ENCODE results near the gene ATXN2.
"Not testable (repeated sequence)": the region's sequence is repeated elsewhere in the genome, so short reads cannot be mapped to it uniquely, and the experiment has no call there.

The ATXN2 gene

DNA sequence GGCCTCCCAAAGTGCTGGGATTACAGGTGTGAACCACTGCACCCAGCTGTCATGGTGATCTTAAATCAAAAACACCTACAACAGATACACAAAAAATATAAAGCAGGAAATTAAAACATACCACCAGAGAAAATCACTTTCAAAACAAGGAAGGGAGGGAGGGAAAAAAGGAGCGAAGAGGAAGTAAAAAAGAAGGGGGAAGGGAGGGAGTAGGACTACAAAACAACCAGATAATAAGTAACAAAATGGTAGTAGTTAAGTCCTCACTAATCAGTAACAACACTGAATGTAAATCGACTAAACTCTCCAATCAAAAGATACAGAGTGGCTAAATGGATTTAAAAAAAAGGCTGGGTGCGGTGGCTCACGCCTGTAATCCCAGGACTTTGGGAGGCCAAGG, 104.4 kb downstream of the ATXN2 start:
- DNase-seq: no peak

DNA sequence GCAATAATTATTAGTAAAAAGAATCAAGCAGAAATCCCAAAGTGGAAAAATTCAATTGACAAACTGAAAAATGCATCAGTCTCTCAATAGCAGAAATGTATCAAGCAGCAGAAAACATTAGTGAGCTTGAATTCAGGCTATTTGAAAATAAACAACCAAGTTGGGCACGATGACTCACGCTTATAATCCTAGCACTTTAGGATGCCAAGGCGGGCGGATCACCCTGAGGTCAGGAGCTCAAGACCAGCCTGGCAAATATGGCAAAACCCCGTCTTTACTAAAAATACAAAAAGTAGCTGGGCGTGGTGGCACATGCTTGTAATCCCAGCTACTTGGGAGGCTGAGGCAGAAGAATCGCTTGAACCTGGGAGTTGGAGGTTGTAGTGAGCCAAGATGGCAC, 106.1 kb downstream of the ATXN2 start:
- DNase-seq: peak; percentile 14

DNA sequence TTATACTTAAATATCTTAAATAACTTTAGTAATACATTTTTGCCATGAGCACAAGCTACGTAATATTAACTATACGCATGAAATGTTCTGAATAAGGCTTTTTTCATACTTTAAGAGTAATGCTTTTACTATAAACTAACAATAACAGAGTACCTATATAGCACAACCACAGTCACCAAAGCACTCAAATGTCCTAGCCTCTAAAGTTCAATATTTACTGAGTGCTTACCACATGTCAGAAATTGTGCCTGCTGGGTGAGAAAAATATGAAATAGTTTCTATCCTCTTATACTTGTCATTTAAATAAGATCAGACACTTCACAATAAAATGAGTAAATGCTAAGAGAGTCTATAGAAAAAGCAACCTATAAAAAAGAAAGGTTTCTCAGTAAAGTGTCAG, 110.3 kb downstream of the ATXN2 start:
- DNase-seq: no peak

DNA sequence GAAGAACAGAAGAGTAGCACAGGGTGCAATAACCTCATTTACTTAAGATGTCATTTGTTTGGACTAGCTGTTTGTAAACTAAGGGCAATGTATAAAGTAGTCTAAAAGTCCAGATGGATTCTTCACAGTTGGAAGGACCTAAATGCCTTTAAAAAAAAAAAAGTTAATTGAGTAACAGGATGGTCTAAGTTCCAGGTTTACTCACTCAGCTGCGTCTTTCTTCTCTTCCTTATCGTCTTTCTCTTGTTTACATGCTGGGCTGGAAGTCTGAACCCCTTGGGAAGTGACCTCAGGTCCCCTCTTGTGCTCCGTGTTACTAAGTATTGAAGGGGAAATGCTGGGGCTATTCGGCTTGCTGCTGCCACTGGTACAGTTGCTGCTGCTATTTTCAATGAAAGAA, 110.8 kb downstream of the ATXN2 start:
- no peak for DNase-seq

DNA sequence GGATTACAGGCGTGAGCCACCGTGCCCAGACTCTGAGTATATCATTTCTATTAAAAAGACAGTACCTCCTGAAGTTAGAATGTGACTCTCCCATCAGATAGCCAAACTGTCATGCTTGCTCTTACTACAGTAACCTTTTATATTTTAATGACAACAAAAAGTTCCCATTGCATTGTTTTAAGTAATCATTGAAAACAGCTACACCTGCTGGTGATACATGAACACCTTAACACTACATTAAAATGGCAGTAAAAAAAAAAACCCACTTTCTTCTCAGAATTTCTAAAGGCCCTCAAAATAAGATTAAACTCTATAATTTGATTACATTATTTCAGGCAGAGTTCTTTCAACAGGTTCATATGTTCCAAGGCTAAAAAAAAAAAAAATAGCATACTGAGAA, 116.7 kb downstream of the ATXN2 start:
- no peak for DNase-seq

DNA sequence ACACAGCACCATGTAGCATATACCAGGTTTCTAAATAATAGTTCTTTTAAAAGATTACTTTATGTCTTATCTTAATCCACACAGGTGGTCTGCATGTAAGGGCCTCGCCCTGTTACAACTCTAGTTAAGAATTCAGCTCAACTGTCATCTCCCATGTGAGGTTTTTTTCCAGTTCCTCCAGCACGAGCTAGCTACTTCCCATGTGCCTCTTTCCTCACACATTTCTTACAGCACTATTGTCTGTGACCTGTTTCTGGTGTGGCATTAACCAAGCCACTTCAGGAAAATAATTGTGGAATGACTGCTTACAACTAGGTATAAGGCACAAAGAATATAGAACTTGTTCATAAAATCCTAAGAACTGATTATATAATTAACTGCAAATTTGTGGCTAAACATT, 127.9 kb downstream of the ATXN2 start:
- DNase-seq: no peak

DNA sequence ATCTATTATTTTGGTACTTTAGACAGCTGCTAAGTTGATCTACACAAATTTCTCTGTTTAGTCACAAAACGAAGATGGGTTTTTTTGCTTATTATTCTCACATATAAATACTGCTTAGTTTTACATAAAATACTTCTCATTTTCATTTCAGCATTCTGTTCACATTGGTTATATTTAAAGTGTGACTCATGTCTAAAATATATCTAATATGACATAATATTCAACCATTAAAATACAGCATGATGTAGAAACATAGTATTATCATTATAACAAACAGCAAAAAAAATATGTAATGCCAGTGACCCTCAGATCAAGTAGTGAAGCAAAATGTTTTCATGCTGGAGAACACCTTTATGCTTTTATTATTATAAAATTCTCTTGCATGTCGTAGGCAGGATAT, 129.7 kb downstream of the ATXN2 start:
- DNase-seq: no peak

DNA sequence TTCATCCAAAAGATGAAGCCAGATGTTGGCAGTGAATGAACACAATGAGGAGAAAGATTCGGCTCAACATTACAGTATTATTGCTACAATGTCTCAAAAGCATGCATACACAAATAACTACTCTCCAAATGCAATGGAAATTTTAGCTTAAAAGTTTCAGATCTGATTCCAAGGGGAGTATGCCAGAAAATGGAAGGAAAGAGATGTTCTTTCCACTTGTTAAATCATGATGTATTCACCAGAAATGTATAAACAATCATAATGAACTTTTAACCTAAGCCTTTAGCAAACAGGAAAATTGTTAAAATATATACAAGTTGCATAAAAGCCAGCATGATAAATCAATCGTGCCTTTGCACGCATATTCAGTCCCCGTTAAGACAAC, 131.3 kb downstream of the ATXN2 start:
- DNase-seq: no peak

DNA sequence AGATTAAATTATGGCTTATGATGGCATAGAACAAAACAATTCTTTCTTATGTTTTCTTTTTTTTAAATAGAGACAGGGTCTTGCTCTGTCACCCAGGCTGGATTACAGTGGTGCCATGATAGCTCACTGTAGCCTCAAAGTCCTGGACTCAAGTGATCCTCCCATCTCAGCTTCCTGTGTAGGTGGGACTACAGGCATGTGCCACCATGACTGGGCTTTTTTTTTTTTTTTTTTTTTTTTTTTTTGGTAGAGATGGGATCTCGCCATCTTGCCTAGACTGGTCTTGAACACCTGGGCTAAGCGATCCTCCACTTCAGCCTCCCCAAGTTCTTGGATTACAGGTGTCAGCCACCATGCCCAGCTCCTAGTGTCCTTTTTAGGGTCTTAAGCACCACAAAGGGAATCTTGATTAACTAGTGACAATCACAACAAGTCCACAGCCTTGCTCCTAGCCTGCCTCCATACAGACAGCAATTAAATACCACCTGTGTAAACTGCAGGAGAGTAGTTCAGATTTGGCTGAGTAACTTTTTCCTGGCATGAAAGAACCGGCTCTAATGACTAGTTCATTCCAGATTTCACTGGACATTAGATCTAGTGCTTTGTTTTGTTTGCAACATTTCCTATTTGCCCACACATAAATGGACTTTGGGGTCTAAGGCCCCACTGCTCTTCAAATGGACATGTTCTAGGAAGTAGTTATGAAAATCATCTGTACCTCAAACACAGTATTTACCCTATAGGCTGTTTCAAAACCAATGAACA, 131.8 kb downstream of the ATXN2 start:
- no peak for DNase-seq

DNA sequence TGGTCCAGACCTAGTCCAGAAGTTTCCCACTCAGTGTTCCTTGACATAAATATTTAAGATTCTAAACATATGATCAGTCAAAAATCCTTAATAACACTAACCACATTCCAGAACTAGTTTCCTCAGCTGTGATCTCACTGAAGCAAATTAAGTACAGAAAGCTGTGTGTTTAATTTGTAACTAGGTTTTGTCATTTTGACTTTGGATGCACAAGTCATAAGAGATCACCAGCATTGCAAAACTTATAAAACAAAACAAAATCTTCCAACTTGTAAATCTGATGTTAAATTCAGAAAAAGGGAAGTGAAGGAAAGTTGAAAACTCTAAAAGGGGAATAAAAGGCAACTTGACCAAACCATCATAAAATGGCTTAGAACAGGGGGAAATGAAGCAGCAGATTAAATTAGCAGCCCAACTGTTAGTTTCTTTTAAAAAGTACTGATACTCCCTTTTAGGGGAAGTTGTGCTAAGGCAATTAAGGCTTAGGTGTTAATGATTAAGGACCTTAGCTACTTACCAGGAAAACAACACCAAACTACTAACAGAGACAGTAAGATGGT, 136.8 kb downstream of the ATXN2 start:
- no peak for DNase-seq

DNA sequence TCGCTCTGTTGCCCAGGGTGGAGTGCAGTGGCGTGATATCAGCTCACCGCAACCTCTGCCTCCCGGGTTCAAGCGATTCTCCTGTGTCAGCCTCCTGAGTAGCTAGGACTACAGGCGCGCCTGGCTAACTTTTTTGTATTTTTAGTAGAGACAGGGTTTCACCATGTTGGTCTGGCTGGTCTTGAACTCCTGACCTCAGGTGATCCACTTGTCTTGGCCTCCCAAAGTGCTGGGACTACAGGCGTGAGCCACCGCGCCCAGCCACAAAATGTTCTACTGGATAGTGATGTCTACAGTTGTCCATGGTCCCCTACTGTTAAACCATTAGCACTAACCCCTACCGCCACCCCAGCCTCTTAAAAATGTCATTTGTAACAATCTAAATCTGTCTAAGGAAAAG, 139.0 kb downstream of the ATXN2 start:
- DNase-seq: not testable (repeated sequence)

DNA sequence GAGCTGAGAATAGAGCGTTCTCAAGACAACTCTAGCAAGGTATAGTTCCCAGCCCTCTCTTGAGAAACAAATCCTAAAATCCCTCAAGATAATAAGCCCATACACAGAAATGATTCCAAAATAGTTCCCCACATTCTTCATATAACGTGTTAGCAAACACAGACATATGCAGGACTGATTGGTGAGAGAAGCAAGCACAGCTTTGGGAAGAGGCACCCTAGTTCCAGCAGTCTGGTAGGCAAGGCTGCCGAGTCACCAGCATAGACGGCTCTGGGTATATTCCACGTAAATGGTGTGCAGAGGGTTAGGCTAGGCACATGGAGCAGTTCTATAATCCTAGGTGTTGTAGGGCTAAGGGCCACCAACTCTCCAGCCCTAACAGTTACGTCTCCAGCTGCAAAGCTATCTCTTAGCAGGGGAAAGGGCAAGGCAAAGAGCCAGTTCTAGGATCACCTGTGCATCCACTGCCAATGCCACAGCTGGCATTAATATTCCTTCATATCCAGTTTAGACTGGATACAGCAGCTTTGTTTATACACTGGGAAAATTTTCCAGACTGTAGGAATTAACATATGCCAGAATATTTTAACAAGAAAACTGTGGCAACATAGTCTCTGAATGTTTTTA, 140.5 kb downstream of the ATXN2 start:
- DNase-seq: no peak

DNA sequence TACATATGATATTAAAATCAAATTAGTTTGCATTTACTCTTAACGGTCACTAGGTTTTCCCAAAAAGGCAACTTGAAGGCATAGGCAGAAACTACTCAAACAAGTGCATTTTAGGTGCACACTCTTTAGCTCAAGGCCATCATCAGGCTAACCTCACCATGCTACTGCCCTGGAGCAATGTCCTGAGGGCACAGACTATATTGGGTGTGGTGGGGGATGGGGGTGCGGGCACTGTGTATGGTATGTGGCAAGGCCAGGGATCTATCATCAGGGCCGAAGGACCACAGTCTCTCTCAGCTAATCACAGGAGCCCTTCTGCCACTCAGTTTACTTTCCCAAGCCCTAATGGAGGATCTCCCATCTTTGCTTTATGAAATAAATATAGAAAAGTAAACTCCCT, 141.5 kb downstream of the ATXN2 start:
- no peak for DNase-seq

DNA sequence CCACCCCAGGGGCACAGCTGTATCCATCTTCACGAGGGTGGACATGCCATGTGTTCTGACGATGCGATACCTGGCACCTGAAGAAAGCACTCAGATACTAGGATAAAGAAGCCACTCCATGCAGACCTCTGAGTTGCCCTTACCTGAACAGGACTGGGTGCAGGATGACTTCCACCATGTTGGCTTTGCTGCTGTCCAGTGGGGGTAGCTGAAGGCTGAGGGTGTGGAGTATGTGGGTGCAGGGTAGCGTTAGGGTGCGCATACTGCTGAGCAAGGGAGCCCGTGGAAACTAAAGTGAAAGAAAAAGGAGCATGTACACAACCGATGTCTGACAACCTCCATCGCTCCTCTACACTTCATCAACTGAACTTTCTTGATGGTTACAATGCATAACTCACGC, 142.0 kb downstream of the ATXN2 start:
- DNase-seq: no peak

DNA sequence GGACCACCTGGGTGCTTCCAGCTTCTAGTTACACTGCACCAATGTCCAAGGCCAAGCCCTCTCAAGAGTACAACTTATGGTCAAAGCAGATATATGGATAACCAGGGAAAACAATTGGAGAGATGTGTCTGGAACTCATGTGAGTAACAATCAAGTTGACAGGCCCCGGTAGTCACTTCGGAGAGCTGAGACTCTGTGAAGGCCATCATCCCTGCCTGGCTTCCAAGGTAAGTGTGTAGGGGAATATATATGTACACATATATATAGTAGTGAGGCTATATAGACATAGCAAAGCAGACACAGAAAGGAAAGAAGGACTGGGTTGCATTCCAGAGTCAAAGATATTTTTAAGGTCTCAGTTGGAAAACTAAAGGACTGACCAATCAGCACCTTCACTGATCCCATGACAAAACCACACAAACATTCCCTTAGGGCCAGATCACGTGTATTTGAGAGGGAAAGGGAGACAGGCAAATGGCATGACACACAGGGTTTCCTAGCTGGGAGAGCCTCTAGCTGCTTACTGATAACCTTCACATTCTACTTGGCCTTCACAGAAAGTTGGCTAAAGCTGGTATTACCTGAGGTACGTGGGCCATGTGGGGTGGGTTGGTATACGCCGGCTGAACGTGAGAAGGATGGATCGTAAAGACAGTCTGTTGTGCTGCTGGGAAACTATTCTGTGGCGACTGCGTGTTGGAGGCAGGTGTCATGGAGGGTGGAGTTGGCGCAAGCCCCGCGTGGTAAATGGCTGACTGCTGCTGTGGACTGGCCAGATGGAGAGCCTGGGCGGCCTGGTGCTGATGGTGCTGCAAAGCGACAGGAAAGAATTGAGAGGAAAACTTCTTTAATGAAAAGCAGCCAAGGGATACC, 143.4 kb downstream of the ATXN2 start:
- no peak for DNase-seq

DNA sequence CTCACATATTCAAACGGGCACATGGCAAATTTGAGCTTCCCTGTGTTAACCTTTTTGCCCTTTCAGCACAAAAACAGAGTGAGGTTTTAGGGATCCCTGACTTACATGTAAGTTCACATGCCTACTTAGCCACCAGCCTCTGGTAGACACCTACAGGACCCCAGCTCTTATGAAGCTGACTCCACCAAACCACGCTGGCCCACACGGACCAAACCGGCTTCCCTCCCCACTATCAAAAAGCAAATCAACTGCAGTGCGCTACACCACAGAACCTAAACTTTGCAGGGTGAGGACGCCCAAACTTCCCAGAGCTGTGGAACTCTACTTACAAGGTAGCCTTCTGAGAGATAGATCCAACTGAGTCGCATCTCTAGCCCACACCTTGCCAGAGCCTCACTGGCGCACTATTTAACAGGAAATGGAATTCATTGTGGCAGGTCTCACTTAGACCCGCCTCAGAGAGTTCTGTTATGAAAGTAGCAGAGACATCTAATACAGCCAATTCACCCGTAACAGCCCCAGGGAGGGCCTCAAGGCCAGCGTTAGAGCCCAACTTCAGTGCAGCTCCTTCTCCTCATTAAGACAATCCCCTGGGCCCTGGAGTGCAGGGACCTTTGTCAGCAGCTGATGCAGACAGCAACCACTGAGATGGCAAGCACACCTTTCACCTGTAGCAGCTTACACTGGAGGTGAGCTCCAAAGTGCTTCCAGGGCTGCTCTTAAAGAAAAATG, 144.2 kb downstream of the ATXN2 start:
- DNase-seq: no peak

DNA sequence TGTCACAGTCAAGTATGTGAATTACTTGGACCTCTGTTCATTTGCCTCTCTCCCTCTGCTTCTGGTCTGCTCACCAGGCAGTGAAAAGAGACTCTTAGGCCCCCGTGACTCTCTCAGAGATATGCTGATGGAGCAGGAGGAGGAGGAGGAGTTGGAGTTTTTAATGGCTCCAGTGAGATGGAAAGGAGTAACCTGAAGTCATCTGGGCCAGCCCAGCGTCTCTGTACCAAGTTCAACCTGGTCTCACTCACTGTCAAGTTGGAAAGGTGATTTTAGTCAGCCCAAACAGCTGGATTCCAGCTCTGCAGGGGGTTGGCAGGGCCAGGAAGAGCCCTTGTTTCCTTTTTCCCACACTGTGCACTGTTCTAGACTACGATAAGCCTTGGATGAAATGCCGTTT, 144.8 kb downstream of the ATXN2 start:
- DNase-seq: no peak

DNA sequence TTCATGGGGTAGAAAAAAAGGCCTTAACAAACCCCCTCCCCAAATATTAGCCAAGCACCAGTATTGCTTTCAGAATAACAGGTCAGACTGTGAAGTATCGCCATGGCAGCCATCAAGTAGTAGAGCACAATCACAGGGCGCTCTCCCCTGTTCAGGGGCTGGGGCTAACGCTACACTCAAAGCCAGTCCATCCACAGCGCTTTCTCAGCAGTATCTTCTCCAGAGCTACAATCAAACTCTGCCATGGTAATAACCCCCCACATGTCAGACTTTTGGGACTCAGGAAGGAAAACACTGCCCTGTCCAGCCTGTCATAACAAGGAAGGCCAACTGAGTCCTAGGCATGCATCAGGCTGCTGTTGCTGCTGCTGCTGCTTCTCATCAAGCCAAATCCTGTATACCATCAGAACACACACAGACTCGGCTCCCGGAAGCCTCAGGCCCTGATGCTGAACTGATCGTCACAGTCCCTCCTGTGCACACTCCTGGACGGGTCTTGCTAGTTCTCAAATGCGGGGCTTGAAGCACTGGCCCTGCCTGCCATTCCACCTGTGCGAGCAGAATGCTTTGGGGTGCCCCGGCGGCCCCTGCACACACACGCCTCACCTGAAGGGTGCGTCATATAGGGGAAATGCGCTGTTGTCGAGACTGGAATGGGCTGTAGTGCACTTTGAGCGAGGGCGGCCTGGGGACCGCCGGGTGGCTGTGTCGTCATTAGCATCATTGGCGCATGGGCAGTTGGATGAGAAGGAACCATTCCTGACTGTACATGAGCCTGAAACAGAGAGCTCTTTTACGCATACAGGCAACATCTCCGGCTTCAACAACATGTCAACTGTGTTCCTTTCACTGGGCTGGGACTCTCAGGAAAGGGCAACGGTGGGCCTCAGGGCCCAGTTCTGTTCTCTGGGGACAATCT, 145.8 kb downstream of the ATXN2 start:
- no peak for DNase-seq

DNA sequence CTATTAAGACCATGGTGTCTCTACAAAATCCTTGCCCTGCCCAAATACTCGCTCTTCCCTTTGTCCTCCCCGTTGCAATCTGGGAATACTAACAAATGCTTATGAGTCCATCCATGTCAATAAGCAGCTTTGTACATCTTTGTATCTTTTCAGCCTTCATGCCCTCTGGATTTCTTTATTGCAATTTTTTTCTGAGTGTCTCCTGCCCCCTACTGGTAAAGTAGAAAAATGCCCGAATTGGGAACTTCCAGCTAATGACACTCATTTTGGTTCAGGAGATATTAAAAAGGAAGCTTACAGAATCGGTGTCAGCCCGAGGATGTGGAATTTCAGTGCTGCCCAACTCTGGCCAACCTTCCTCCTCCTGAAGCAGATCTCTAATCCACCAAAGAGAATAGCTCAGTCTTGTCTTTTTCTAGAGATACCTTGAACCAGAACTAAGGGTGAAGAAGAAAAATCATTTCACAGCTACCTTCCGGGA, 147.4 kb downstream of the ATXN2 start:
- no peak for DNase-seq

DNA sequence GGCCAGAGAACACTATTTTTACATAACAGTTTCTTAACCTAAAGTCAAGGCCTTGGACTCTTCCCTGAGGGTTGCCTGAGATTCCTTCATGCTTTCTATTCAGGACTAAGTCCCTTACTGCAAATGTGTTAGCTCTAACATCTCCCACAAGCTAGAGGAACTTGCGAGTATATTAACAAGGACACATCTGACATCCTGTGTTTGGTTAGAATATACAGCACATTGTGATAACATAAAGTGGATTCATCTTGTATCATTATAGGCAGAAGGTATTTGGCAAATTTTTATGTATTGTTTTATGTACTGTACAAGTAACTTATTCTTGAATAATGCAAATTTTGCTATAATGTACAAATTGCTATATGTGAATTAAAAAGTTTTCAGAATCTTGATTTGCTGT, 147.9 kb downstream of the ATXN2 start:
- DNase-seq: no peak

DNA sequence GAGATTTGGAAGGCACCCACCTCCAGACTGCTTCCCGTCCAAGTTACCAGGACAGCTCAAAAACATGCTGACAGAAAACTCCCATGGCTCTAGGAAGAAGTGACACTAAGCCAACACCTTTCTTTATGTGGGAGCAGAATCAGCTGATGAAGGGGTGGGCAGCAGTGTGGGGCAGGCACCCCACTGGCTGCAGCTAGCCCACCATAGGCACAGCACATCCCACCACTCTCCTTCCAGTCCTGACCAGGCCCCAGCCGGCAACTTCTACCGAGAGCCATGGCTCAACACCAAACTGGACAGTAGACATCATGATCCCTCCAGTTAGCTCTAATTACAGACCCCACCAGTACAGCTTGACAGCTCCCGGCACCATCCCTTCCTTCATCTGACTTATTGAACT, 148.4 kb downstream of the ATXN2 start:
- DNase-seq: no peak
